HG03196 (cell line): Measurements from ENCODE around the gene CHRNB1.

Experiments
- ATAC-seq: cut with Tn5 transposase; IDR thresholded peaks from one replicate; pipeline ENCODE4 v1.9.1; 2021; ENCODE audit not compliant: unreplicated experiment

CHRNB1 gene

DNA sequence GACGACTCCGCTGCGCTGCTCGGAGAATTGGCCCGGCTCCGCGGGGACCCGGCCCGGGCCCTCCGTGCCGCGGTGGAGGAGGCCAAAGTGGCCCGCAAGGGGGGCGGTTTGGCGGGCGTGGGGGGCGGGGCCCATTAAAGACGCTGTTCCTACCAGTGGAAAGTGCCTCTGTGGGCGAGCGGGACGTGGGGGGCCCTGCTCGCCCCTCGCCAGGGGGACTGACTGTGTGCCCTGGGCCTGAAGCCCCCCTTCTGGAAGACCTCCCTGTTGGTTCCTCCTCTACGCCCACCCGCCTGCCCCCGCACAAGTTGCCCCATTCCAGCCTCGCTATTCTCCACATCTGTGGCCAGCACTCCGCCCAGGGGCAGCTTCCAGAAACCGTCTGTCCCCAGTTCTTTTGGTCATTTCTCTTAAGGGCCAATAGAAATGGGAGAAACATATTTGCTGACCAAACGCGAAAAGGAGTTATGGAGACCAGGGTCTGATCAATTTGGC is 7.4 kb upstream of the CHRNB1 start:
- no peak for ATAC-seq

DNA sequence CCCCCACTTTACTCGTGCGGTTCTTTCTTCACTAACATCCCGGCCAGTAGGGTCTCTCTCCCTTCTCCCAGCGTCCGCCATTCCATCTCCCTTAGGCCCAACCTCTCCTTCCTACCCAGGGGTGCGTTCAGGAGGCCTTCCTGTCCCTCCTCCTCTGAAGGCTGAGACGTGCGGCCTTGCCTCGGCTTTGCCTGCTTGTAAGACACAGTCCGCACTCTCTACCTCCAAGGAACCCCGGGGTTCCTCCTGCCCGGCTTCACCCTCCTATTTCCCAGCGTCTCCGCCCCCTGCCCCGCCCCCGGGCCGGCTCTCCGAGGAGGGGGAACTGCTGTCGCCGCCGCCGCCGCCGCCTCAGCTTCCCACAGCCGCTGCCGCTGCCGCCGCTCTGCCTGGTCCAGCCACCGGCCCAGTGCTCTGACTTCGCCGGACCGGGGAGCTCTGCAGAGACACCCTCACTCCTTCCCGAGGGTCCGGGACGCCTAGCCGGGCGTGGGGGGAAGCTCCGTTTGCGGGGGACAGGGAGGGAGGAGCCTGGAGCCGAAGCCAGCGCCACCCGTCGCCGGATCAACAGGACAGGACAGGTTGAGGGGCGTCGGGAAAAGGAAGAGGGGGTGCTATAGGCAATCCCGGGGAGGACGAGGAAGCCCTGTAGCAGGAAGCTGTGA is 6.8 kb upstream of the CHRNB1 start:
- ATAC-seq = no peak

DNA sequence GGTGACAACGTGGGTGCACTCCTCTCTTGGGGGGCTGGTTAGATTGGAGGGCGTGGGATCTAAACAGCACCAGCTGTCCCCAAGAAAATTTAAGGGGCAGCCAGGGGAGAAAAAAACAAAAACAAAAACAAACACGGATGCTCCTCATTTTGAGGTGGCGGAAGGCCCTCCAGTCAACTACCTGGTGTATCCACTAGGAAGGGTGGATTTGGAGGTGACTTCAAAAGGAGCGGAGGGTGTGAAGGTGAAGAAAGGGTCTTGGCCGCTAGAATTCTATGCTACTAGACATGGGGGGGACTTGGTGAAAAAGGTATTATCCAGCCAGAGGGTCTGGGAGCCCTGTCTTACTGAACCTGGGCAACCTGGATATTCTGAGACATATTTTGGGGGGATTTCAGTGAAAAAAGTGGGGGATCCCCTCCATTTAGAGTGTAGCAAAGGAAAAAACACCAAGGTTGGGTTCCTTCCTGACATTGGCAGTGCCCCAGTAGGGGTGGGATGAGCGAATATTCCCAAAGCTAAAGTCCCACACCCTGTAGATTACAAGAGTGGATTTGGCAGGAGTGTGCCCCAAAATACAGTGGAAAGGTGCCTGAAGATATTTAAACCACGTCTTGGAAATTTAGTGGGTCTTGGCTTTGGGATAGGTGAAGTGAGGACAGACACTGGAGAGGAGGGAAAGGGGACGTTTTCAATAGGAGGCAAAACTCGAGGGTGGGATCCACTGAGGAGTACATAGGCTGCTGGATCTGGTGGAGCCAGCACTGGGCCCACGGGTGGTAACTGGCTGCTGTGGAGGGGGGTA is 6.0 kb upstream of the CHRNB1 start:
- ATAC-seq = no peak

DNA sequence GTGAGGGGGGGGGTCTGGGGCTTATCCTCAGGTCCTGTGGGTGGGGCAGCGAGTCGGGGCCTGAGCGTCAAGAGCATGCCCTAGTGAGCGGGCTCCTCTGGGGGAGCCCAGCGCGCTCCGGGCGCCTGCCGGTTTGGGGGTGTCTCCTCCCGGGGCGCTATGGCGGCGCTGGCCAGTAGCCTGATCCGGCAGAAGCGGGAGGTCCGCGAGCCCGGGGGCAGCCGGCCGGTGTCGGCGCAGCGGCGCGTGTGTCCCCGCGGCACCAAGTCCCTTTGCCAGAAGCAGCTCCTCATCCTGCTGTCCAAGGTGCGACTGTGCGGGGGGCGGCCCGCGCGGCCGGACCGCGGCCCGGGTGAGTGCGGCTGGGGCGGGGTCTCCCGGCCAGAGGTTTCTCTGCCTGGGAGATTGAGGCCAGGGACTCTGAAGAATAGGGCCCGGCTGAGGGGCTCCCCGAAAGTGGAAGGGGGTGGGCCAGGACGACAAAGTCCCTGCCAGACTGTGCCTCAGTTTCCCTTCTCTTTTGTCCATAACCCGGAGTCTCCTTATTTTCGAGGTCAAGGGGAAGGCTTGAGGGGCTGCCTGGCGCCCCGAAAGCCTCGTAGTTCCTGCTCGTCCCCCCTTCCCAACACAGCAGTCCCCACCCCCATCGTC is 5.3 kb upstream of the CHRNB1 start, which contains the start of gene FGF11:
FGF11 (plus strand) TSS at position 51 of the 651 bp plus-strand sequence; CDS start at position 160, 109 bp downstream.
- ATAC-seq = no peak

DNA sequence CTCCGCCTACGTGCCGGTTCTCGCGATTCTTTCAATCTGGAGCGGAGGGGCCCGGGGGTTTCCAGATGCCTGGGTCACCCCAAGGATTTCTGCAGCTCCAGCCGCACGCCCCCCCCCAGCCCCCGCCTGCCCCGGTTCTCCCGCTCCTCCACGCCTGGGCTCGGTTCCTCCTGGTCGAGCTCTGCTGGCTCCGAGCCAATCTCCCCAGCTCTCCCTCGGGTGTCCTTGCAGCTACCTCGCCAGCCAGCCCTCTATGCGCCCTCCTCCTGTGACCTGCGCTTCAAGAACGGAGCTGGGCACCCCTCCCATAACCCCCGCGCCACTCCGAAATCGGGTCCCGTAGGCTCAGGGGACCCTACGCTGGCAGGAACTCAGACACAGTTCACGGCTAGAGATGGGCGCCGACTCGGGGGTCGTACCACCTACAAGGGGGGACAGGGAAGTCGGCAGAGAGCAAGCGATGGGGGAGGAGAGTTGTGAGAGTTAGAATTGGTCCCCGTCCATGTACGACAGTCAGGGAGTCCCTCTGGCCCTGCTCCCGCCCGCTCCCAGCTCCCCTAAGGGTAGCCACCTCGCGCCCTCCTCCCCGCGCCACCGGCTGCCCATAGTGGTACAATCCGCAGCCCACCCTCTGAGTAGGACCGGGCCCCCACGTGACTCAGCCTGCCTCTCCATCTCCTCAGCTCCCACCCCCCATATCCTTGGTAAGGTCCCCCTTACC is 4.6 kb upstream of the CHRNB1 start:
- ATAC-seq = no peak

DNA sequence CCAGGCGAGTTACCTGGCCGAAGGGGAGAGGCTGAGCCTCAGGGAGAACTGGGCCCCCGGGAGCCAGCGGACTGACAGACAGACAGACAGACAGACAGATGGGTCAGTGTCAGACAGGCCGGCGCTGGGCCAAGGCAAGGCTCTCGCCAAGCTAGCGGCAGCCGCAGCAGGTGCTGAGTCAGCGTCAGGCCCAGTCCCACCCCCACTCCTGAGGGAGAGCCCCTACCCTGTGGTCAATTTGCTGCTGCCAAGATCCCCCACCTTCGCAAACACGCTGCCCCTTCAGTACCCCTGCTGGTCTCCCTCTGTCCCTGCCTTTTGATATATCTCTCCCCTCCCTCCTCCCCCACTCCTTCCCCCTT is 4.0 kb upstream of the CHRNB1 start:
- ATAC-seq = no peak

DNA sequence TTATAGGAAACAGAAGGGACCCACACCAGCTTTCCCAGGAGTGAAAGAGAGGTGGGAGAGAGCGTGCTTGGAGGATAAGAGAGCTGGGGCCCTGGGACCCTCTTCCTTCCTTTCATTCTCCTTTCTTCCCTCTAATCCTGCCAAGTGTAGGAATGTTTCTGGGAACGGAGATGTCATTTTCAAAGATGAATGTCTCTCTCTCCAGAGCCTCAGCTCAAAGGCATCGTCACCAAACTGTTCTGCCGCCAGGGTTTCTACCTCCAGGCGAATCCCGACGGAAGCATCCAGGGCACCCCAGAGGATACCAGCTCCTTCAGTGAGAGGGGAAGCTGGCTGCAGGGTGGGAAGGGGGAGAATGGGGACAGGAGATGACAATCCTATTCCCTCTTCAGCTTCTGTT is 3.6 kb upstream of the CHRNB1 start:
- no peak for ATAC-seq

DNA sequence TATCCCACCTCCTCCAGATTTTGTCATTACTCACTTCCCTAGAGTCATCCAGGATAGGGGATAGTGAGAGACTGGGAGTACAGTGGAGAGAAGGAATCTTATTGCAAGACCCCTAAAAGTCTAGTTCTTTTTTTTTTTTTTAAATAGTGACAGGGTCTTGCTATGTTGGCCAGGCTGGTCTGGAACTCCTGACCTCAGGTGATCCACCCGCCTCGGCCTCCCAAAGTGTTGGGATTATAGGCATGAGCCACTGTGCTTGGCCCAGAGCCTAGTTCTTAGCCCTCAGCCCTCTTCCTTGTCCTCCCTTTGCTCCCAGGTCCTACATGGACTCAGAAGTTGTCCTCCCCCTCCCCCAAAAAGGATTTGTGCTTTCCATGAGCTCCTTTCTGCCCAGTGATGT is 2.7 kb upstream of the CHRNB1 start:
- ATAC-seq = no peak

DNA sequence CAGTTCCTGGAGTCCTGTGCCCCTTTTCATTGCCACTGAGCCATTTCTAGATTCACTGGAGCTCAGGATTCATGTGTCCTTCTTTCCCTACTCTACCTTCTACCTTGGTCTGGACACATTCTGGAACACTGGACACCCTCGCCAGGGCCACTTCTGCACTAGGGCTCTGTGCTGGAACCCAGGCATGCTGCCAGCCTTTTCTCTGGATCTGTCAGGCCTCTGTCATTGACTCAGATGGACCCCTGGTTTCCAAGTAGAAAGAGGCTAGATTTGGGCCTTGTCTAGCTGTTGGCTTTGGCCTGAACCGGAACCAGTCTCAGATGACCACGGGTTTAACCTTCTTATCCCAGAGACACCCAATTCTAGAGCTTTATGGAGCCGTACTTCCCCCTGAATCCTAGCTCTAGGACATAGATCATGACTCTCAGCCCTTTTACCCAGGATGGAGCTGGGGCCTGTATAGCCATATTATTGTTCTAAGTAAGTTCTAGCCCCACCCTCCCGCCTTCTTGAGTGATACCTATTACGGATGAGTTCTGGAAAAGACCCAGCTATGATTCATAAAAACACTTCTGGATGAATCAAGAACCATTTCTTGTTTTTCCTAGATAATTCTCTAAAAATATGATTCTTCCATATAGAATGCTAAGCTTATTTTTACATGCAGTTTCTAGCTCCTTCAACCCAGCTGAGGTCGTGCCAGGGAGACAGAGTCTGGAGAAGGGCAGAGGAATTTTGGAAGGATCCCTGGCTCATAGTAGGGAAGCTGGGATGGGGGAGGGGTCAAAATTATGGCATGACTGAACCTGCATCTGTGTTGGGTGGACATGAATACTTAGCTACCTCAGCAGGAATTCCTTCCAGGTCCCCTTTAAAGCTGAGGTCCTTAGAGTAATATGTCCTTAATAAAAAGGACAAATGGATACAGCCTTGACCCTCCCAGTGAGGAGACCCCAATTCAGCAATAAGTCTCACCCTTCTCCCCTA is 1.1 kb upstream of the CHRNB1 start:
- ATAC-seq = no peak

DNA sequence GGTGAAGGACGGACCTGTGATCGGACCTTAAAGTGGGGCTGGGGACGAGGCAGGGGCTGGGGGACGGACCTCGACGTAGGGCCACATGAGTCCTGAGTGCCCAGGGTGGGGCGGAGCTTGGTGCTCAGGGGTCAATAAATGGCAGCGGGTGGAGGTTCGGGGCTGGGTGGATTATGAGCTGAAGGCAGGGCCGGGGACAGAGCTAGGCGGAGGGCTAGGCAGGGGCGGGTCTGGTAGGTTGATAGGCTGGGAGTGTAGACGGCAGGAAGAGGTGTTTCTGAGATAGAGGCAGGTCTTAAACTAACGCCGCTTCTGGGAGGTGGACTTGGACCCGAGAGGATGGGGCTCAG is 733 bp downstream of the CHRNB1 start:
- ATAC-seq = no peak

DNA sequence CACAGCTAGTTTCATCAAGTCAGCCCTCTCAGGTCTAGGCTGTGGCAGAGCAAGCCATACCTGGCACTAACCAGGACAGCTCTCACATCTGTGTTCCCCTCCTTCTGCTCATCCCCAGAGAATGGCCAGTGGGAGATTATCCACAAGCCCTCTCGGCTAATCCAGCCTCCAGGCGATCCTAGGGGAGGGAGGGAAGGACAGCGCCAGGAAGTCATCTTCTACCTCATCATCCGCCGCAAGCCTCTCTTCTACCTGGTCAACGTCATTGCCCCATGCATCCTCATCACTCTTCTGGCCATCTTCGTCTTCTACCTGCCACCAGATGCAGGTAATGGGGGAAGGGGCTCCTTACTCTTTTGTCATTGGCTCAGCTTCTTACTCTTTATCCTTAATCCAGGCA is 3.6 kb downstream of the CHRNB1 start:
- no peak for ATAC-seq

DNA sequence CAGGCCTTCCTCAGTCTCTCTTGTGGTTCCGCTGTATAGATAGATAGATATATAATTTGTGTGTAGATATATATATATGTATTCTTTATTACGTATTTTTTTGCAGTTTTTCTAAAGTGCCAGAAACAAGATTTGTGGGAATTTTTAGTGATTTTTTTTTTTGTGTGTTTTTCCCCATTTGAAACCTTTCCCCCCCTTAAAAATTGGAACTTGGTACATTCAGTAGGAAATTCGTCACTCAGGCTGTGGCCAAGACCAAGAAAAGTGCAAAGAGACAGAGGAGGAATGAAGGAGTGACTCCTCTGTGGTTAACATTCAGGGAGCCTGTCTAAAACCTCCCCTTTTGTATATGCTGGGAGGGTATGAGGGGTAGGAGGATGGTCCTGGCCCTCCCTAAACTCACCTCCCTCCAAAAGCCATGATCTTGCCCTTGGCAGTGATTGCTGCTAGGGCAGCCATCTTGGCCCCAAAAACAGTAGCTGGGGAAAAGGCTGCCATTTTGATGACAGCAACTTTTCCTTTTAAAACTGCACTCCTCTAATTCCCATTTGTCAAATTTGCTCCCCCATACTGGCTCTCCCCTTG is 15.2 kb downstream of the CHRNB1 start:
- ATAC-seq = no peak

DNA sequence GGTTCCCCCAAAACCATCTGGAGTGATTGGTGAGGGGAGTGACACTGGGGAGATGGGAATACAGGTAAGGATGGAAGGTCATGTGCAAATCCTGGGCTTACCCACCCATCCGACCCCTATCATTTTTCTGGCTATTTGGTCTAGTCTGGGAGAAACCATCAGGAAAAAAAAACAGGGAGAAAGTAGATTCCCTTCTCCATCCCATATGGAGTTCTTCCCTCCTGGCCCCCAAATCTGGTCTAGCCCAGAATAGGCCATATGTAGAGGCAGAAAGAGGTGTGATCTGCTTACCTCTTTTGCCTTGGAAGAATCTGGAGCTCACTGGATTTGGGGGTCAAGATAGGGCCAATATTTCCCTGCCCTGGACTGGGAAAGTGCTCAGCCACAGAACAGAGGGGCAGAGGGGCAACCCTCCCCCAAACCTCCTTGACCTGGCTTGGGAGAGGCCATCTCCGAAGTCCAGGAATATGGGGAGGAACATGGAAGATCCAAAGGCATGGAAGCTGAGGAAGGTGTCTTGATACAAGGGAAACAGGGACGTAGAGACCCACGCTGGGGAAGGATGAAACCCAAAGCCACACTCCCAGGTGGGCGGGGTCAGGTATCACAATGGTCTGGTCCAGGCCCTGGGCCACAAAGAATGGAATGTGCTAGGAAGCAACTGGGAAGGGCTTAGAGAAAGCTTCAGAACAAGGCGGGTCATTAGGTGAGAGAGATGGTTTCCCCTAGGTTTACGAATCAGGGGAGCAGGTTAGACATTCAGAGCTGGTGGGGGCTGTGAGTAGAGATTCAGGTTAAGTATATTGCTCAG is 16.2 kb downstream of the CHRNB1 start:
- no peak for ATAC-seq

DNA sequence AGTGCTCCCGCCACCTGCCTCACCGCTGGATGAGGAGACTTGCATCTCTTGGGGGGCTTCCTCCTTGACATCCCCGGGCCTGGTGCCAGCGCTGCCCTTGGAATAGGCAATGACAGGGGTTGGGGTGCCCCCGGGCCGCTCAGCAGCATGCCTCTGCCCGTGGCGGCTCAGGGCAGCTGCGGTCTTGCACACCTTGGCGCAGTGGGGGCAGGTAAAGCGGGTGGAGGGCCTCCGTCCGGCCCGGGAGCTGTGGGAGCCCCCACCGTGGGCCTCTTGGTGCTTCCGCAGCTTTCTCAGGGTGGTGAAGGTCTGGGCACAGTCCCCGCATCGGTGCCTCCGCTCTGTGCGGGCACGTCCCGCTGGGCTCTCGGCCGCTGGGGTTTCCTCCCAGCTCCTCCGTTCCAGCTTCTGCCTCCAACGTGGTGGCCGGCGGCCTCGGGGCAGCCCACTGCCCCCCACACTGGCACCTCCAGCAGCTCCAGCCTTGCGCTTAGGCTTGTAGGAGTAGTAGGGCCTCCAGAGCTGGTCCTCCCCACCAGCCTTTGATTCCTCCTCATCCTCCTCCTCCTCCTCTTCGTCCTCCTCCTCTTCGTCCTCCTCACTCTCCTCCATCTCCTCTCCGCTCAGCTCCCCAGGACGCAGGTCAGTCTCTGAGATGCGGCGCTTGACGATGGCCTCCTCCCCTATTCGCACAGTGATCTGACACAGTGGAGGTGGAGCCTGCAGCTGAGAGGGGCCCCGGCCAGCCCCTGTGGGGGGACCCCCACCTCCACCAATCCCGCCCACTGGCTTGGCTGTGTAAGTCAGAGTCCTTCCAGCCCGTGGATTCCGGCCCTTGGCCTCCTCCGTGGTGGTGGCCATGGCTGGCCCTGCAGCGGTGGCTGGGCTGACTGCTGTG is 17.9 kb downstream of the CHRNB1 start:
- no peak for ATAC-seq

DNA sequence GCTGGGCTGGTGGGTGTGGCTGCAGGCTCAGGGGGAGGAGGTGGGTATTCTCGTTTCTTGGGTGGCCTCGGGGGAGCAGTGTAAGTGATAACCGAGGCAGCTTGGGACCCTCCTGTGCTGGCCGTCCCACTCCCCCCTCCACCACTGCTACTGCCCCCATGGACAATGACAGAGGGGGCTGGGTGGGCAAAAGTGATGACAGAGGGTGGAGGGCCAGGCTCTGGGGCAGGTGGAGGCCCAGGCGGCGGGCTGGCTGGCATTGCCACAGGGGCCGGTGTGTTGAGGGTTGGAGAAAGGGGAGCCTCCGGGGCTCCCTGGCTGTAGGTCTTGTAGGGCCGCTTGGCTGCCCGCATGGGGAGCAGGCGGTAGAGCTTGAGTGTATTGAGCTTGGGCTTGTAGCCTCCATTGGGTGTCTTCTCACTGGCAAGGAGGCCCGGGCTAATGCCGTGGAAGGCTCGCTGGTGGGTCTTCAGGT is 18.5 kb downstream of the CHRNB1 start:
- no peak for ATAC-seq

DNA sequence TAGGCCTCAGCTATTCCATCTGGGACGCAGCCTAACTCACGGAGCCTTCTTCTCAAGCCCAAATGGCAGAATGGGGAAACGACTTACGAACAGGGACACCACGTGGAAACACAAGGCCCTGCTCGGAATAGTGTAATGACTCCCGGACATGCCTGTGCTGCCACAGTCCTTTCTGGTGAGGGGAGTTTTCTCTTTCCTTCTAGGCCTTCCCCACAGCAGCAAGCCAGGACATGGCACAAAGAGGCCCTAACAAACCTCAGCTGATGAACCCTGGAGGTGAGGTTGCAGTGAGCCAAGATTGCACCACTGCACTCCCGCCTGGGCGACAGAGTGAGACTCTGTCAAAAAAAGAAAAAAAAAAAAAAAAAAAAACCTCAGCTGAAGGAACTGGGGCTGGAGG is 19.2 kb downstream of the CHRNB1 start:
- no peak for ATAC-seq

DNA sequence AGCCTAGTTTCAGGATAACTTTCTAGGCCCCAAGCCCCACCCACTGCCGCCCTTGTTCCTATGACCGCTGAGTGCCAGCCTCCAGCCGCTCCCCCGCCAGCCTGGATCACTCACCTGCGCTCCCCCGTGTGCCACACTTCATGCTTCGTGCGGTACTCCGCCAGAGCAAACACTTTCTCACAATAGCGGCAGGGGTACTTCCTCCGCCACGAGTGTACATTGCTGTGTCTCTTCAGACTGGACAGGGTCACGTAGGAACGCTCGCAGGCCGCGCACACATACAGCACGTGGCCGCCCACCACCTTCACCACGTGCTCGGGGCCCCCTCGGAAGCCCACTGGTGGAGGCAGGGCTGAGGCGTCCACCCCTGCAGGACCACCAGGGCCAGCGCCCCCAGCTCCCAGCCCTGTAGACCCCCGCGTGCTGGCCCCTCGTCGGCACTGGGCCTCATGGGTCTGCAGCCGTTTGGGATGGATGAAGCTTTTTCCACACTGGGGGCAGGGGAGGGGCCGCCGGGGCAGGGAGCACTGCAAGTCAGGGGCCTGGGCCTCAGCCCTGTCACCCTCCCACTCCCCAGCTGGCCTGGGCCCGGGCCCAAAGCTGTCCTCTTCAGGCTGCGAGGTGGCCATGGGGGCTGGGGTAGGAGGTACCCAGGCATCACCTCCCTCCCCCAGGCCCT is 20.9 kb downstream of the CHRNB1 start:
- no peak for ATAC-seq
